Right atrium auricular region (tissue), 2 donors: ENCODE measurements around the gene ANKUB1. TPM values are rescaled to one million over a fixed set of nuclear protein-coding genes. Genes with fewer than 3 reads are reported as not detected.

Experiments
- DNase-seq: peaks from one replicate; pipeline ENCODE4 v3.0.0-alpha.2; 2019; ENCODE audit warnings: low spot score
- H3K27ac ChIP-seq, 2 donors: fragments of 200-600 bp; sonication (generic); 1 replicate in 1 of 2; 2 replicates in 1 of 2; pipeline ENCODE4 v1.5.1; 2016 to 2019
- H3K27me3 ChIP-seq, 2 donors: fragments of 200-600 bp; sonication (generic); one replicate each; pipeline versions ENCODE4 v1.5.1 to v1.6.0; 2017 to 2019
- H3K36me3 ChIP-seq: fragments of 200-600 bp; sonication (generic); one replicate; pipeline ENCODE4 v1.5.1; 2016
- H3K4me1 ChIP-seq, 2 donors: fragments of 200-600 bp; sonication (generic); one replicate each; pipeline versions ENCODE4 v1.5.1 to v1.6.0; 2017 to 2019
- H3K4me3 ChIP-seq, 2 donors: fragments of 200-600 bp; sonication (generic); 1 replicate in 1 of 2; 2 replicates in 1 of 2; pipeline ENCODE4 v1.5.1; 2017 to 2019; ENCODE audit warnings: mild to moderate bottlenecking in 1 of 2, moderate library complexity in 1 of 2
- H3K9me3 ChIP-seq, 2 donors: fragments of 200-600 bp; sonication (generic); one replicate each; pipeline ENCODE4 v1.5.1; 2019
- total RNA-seq, 2 donors: library from RNA; depleted of rRNA; stranded (reverse); fragments of >200 nt; gene quantifications; one replicate each; pipeline ENCODE4 v1.1.0, GENCODE V29; 2016
- TF ChIP-seq, protein P1 (sequence below), 2 donors: fragments of 200-600 bp; sonication (generic); IDR thresholded peaks; one replicate each; pipeline ENCODE4 v1.5.1; 2019; ENCODE audit warnings: antibody characterized with exemption in 2 of 2

The ANKUB1 gene
- total RNA-seq, 2 donors from 2014 or later: not detected

DNA sequence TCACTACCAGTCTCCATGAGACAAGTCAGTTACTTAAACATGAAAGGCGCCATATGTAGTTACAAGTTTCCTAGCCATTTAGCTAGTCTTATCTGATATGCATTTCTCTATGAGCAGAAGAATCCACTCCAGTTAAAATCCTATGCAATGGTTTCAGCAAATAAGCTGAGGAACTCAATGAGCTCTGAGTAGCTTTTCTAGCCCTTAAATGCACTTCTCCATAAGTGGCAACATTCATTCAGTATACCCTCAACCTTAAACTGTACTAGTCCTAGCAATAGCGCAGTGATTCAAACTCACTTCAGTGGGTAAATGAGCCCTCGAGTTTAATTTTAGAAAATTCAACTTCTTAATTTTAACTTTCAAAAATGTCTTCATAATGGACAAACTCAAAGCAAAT is 47.7 kb downstream of the ANKUB1 start:
- H3K36me3 ChIP-seq: peaks cover 63% of the 10 kb centered on the region

DNA sequence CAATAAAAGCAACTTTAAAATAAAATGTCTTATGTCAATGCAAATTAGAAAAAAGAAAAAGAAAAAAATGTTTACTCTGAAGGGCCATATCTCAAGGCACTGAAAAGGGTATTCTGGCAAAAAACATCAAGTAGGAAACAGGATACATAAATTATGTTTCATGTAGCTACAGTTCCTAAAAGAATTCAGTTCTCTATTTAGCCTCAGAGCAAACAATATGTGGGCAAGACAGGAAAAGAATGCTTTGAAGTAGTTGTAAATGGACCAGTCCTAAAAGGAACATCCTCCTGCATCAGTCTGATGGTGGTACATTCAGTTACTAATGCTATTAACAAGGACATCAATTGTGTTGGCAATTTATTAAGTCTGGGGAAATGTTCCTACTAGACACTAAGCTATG is 48.2 kb downstream of the ANKUB1 start:
- H3K9me3 ChIP-seq: no peaks in the 10 kb centered on the region
- DNase-seq: no peak
- TF ChIP-seq, protein P1, sequence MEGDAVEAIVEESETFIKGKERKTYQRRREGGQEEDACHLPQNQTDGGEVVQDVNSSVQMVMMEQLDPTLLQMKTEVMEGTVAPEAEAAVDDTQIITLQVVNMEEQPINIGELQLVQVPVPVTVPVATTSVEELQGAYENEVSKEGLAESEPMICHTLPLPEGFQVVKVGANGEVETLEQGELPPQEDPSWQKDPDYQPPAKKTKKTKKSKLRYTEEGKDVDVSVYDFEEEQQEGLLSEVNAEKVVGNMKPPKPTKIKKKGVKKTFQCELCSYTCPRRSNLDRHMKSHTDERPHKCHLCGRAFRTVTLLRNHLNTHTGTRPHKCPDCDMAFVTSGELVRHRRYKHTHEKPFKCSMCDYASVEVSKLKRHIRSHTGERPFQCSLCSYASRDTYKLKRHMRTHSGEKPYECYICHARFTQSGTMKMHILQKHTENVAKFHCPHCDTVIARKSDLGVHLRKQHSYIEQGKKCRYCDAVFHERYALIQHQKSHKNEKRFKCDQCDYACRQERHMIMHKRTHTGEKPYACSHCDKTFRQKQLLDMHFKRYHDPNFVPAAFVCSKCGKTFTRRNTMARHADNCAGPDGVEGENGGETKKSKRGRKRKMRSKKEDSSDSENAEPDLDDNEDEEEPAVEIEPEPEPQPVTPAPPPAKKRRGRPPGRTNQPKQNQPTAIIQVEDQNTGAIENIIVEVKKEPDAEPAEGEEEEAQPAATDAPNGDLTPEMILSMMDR (IDR thresholded peaks at IDR 0.05): no peak
- peaks cover 63% of the 10 kb centered on the region for H3K36me3 ChIP-seq
- H3K4me3 ChIP-seq: no peak overlapping the region
- H3K27me3 ChIP-seq: no peaks in the 10 kb centered on the region
- H3K27ac ChIP-seq: no peak overlapping the region
- no peaks in the 10 kb centered on the region for H3K4me1 ChIP-seq

More for the DNA sequence above, 47.7 kb downstream of the ANKUB1 start:
- Histone ChIP-seq H3K4me1 (no peaks in the 10 kb centered on the region), H3K4me3 (no peak overlapping the region), H3K27me3 (no peaks in the 10 kb centered on the region), H3K9me3 (no peaks in the 10 kb centered on the region), H3K27ac (no peak overlapping the region)
- DNase-seq: no peak
- TF ChIP-seq, protein P1 (IDR thresholded peaks at IDR 0.05): no peak

DNA sequence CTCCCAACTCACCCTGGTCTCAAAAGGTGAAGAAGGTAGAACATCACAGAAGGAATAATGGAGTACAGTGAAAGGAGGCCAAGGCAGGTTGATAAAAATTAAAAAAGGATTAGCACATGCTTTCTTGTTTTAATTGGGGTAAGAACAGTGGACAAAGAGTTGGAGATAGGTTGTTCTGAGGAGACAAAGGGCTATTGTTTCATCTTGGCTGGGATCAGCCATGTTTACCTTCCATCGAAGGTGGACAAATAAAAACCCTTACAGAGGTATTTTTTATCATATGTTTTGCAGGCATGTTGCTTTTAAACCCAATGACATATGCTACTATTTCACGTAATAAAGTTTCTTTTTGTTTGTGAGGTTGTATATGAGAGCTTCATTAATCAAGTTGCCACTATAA is 53.0 kb downstream of the ANKUB1 start:
- Histone ChIP-seq H3K27ac (no peak overlapping the region), H3K36me3 (peaks cover 35% of the 10 kb centered on the region), H3K4me3 (no peak overlapping the region), H3K9me3 (no peaks in the 10 kb centered on the region), H3K27me3 (no peaks in the 10 kb centered on the region), H3K4me1 (no peaks in the 10 kb centered on the region)
- DNase-seq: no peak
- TF ChIP-seq, protein P1 (IDR thresholded peaks at IDR 0.05): no peak

DNA sequence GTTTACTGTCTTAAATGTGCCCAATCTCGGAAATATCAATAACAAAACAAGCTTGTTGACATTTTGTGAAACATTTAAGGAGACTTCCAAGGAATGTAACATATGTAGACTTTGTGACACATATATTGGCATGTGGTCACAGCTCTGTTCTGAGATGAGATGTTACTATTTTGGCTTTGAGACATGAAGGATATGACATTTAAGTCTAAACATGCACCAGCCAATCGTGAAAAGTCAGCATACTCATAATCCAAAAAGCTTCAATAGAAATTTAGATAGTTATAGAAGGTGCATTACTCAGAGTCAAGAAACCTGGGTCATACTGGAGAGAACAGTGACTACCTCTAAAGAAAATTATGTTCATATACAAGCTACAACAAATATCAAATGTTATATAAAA is 53.5 kb downstream of the ANKUB1 start:
- Histone ChIP-seq H3K4me3 (no peak overlapping the region), H3K36me3 (peaks cover 30% of the 10 kb centered on the region), H3K9me3 (no peaks in the 10 kb centered on the region), H3K27me3 (no peaks in the 10 kb centered on the region), H3K4me1 (no peaks in the 10 kb centered on the region), H3K27ac (no peak overlapping the region)
- no peak for DNase-seq
- TF ChIP-seq, protein P1 (IDR thresholded peaks at IDR 0.05): no peak

DNA sequence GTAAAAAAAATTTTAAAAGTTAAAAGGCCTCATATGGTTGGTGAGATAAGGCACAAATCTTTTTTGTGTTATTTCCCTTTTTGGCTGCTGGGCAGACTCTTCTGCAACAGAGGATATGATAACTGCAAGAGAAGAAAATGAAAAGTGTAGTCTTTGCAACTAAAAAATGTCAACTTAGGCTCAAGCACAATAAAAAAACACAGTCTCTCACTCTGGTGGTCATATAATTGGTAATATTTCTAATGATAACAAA is 55.5 kb downstream of the ANKUB1 start:
- H3K27me3 ChIP-seq: no peaks in the 10 kb centered on the region
- H3K9me3 ChIP-seq: no peaks in the 10 kb centered on the region
- H3K36me3 ChIP-seq: peaks cover 25% of the 10 kb centered on the region
- H3K4me1 ChIP-seq: no peaks in the 10 kb centered on the region
- TF ChIP-seq, protein P1 (IDR thresholded peaks at IDR 0.05): no peak
- no peak overlapping the region for H3K27ac ChIP-seq
- H3K4me3 ChIP-seq: no peak overlapping the region
- DNase-seq: no peak

DNA sequence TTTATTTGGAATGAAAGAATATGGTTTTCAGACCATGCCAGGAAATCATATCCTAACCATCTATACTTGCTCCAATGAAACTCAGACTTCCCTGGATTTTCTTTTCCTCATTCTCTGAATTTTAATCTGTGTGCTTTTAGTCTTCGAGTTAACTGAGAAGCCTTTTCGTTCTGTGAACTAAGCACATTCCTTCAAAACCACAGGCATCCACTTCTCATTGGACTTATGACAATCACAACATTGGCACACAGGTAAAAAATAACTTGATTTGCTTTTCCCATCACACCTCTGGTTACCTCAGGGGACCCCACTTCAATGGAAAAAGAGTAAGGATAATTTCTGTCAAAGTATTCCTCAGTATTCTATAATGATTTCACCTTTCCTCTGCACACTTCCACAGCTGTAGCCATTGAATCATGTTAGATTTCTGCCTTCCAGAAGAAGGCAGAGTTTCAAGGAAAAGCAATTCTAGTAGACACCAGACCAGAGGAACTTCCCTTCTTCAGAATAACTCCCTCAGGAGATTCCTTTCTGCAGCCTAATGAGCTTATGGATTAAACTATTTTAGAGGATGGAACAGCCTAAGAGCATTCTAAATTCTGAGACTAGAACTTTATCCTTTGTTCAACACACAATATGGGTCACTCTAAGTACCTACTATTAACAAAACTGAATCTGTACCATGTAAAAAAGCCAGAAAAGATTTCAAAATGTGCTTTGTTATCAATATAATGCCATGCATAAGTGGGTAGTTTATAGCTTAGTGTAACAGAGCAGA is 56.0 kb downstream of the ANKUB1 start:
- no peaks in the 10 kb centered on the region for H3K4me1 ChIP-seq
- no peak overlapping the region for H3K4me3 ChIP-seq
- no peak overlapping the region for H3K27ac ChIP-seq
- no peak for DNase-seq
- H3K36me3 ChIP-seq: peaks cover 23% of the 10 kb centered on the region
- no peaks in the 10 kb centered on the region for H3K9me3 ChIP-seq
- TF ChIP-seq, protein P1 (IDR thresholded peaks at IDR 0.05): no peak
- no peaks in the 10 kb centered on the region for H3K27me3 ChIP-seq
